Lower lobe of right lung (tissue), 2 donors: ENCODE results near the gene TM9SF4. TPM values are rescaled to one million over a fixed set of nuclear protein-coding genes. Genes with fewer than 3 reads are reported as not detected.

Experiments used
- ATAC-seq, 2 donors: fragments of 200-7000 bp; cut with Tn5 transposase; one replicate each; pipeline ENCODE4 v1.9.1; 2020 to 2022; ENCODE audit warnings: mild to moderate bottlenecking in 2 of 2, moderate library complexity in 2 of 2
- DNase-seq: peaks from one replicate; pipeline ENCODE4 v3.0.0-alpha.2; 2020
- H3K27ac ChIP-seq: fragments of 200-600 bp; one replicate; pipeline ENCODE4 v1.8.0; 2022
- H3K27me3 ChIP-seq: fragments of 200-600 bp; one replicate; pipeline ENCODE4 v1.8.0; 2022; ENCODE audit warnings: low read depth
- H3K36me3 ChIP-seq: fragments of 200-600 bp; one replicate; pipeline ENCODE4 v1.8.0; 2022; ENCODE audit warnings: mild to moderate bottlenecking
- H3K4me1 ChIP-seq: fragments of 200-600 bp; one replicate; pipeline ENCODE4 v1.8.0; 2022
- H3K4me3 ChIP-seq: fragments of 200-600 bp; one replicate; pipeline ENCODE4 v1.8.0; 2022; ENCODE audit warnings: mild to moderate bottlenecking
- H3K9me3 ChIP-seq: fragments of 200-600 bp; one replicate; pipeline ENCODE4 v1.8.0; 2022
- CTCF ChIP-seq: fragments of 200-600 bp; IDR thresholded peaks from one replicate; pipeline ENCODE4 v1.8.0; 2022; ENCODE audit warnings: antibody characterized with exemption, mild to moderate bottlenecking
- intact Hi-C: fragments of 100-400 bp; cut with DNase I; formaldehyde crosslinking; loops from one replicate; pipeline ENCODE4 v1.11.0; 2022
- total RNA-seq: library from RNA; stranded (reverse); fragmentation: NEBNext Ultra II Directional; extraction: Animal tissue kit (Norgen Biotek cat#: 25700); gene quantifications from one replicate; pipeline ENCODE4 v1.2.1, GENCODE V29; 2021
- donor health status: DM: no; HTN: yes; CAD: no; lungs with severe emphysema.

Gene TM9SF4
- total RNA-seq, 1 donor from 2014 or later = 49.7 TPM

DNA sequence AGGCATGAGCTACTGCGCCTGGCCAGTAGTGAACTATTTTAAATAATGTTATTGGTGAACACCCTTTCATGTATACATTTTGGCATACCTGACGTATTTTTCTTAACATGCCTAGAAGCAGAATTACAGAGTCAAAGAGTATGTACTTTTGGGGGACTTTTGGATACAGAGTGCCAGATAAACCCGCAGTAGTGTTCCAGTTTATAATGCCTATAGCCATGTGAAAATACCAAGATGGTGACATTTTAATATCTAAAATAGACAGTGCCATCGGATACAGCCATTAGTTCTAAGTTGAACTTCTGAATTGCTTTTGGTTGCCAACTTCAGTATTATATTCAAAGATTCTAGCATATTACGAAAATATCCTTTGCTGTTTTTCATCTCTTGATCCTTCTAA, 20.3 kb downstream of the TM9SF4 start:
- Histone ChIP-seq H3K4me1 (no peaks in the 10 kb centered on the region), H3K27me3 (no peaks in the 10 kb centered on the region), H3K9me3 (no peaks in the 10 kb centered on the region), H3K36me3 (peaks cover 10% of the 10 kb centered on the region), H3K4me3 (no peak overlapping the region), H3K27ac (no peak overlapping the region)
- ATAC-seq (no peak), DNase-seq (no peak)
- intact Hi-C loops = no loop called here
- no peak for TF ChIP-seq CTCF

DNA sequence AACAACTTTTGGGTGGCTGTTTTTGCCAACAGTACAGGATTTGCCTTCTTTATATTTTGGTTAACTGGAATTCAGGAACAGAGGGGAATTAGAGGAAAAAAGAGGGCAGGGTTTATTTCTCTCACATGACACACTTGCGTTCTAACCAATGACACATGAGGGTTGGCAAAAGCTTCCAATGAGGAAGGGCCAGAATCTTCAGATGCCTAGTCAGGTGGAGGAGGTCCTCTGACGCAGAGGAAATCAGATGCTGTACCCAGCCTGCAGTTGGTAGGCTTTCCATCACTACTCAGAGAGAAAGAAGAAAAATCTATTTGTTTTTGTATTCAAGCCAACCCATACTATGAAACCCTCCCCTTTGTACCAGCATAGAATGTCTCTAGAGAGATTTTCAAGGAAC, 20.8 kb downstream of the TM9SF4 start:
- ATAC-seq (no peak), DNase-seq (no peak)
- Histone ChIP-seq H3K9me3 (no peaks in the 10 kb centered on the region), H3K4me3 (no peak overlapping the region), H3K27ac (no peak overlapping the region), H3K4me1 (no peaks in the 10 kb centered on the region), H3K36me3 (peaks cover 13% of the 10 kb centered on the region), H3K27me3 (no peaks in the 10 kb centered on the region)
- no peak for TF ChIP-seq CTCF
- intact Hi-C loops = no loop called here

DNA sequence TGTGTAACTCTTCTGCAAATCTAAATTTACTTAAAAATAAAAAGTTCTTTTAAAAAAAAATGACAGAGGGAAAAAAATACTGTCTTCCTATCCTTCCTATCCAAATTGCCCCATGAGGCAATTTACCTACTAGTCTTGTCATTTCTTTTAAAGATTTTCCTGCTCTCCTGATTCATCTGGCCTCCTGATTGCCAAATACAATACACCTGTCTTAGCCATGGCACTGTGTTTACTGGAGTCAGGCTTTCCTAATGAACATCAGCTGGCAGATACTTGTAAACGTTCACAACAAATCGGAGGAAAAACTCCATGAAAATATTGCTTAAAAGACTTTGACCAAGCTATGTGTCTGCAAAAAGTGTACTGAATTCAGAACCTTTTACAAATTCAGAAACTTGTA, 21.5 kb downstream of the TM9SF4 start:
- no peak for ATAC-seq
- H3K9me3 ChIP-seq = no peaks in the 10 kb centered on the region

DNA sequence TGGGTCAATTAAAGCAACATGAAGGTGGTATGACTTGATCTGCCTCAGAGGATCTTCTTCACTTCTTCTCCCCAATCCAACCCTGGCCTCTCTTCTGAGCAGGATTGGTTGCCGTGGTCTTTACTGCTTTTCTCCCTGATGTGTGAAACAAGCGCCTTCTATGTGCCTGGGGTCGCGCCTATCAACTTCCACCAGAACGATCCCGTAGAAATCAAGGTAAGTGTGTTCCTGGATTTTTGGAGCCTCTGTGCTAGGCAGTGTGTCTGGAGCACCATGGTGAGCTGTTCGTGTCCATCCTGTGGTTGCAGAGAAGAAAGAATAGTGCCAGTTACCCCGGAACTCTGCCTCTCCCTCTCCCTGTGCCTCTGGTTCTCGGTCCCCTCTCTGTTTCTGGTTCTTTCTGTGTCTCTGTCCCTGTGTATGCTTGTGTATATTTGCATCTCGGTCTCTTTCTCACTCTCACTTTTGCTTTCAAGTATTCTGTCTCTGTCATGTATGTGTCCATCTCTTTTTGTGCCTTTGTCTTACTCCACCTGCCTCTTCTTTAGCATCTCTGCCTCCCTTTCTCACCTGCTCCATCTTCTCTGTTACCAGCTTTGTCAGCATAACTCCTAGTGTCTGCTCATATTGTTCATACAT, 23.5 kb downstream of the TM9SF4 start:
- no peaks in the 10 kb centered on the region for H3K27me3 ChIP-seq
- TF ChIP-seq CTCF = no peak
- H3K36me3 ChIP-seq = peaks cover 40% of the 10 kb centered on the region
- DNase-seq (no peak), ATAC-seq (no peak)
- H3K4me1 ChIP-seq = no peaks in the 10 kb centered on the region
- intact Hi-C loops = no loop called here
- no peak overlapping the region for H3K27ac ChIP-seq
- no peak overlapping the region for H3K4me3 ChIP-seq
- no peaks in the 10 kb centered on the region for H3K9me3 ChIP-seq

More for the DNA sequence above, 21.5 kb downstream of the TM9SF4 start:
- Histone ChIP-seq H3K4me1 (no peaks in the 10 kb centered on the region), H3K27ac (no peak overlapping the region), H3K4me3 (no peak overlapping the region), H3K36me3 (peaks cover 19% of the 10 kb centered on the region), H3K27me3 (no peaks in the 10 kb centered on the region)
- TF ChIP-seq CTCF = no peak
- DNase-seq = no peak
- intact Hi-C loops = no loop called here

GRCh38 chr20:32134026-32134425, 24.5 kb downstream of the TM9SF4 start:
- ATAC-seq = no peak
- peaks cover 50% of the 10 kb centered on the region for H3K36me3 ChIP-seq
- intact Hi-C loops = no loop called here

More at GRCh38 chr20:32134026-32134425, 24.5 kb downstream of the TM9SF4 start:
- H3K27me3 ChIP-seq = no peaks in the 10 kb centered on the region
- no peak overlapping the region for H3K4me3 ChIP-seq
- H3K9me3 ChIP-seq = no peaks in the 10 kb centered on the region
- no peak for DNase-seq
- no peaks in the 10 kb centered on the region for H3K4me1 ChIP-seq
- no peak overlapping the region for H3K27ac ChIP-seq
- TF ChIP-seq CTCF = no peak
